ENCODE results near the gene TIMM22. TPM values are rescaled to one million over a fixed set of nuclear protein-coding genes. Genes with fewer than 3 reads are reported as not detected.
A peak's percentile ranks its signal among the peaks of the same experiment; 100 is the strongest.

Gene TIMM22
- polyA plus RNA-seq, 2 of the 4 experiments (the other 2 are of a cell fraction): 15.8 to 21.3 TPM

DNA sequence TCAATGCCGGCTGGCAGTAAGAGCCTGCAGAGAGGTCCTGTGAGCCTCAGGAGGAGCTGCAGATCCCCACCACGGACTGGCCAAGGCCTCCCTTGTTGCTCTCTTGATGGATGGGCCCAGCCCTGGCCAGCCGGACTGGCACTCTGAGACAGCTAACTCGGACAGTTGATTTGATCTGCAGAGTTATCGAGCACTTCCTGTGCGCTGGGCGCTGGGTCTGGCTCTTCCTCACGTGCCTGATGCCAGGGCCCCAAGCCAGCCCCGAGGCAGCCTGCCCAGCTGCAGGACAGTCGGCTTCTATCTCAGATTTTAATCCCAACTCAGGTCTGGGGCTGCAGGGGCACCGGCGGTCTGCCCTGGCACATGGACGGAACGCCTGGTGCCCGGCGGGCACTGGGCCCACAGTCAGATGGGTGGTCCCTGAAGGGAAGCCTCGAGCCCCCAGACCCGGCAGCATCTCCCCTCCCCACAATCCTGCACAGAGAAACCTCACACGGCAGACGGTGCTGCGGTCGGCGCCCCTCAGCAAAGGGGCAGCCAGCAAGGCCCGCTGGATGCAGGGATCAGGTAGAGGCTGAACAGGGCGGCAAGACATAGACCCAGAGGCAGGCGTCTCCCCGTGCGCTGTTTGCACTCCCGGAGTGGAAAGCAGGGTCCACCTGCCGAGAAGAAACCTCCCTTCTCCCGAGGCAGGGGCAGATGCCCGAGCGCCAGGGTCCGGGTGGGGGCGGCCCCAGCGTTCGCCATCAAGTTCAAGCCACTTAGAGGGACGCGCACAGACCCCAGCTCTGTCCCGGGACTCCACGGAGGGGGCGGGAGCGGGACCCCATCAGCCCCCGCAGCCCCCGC, 34.0 kb downstream of the TIMM22 start:
- H3K4me1 ChIP-seq: no peaks in the 10 kb centered on the region
- DNase-seq (ENCODE audit: low read depth in 1 of 2, low spot score in 1 of 2) (no peak), ATAC-seq (peak in 1 of 2 experiments; percentile 14; a peak in 3 of 6 replicates), FAIRE-seq (no peak)
- no peak overlapping the region for H3K4me3 ChIP-seq
- POLR2A ChIA-PET: no interaction called here
- WGBS (ENCODE audit: missing lambda C conversion rate): 92% methylated on average over 40 of the region's 45 CpGs
- CTCF ChIA-PET: interaction anchor here (0.5 to 2.6 kb wide), 3 partner anchors 17 to 55 kb away, joined by 3 to 7 read pairs (median 3); no protein-coding TSS in a partner anchor
- no peak overlapping the region for H3K27ac ChIP-seq
- H3K9me3 ChIP-seq: no peaks in the 10 kb centered on the region
- no peak overlapping the region for H3K4me2 ChIP-seq
- TF ChIP-seq RFX5 (IDR thresholded peaks at IDR 0.05): no peak
- TF ChIP-seq, protein P1, sequence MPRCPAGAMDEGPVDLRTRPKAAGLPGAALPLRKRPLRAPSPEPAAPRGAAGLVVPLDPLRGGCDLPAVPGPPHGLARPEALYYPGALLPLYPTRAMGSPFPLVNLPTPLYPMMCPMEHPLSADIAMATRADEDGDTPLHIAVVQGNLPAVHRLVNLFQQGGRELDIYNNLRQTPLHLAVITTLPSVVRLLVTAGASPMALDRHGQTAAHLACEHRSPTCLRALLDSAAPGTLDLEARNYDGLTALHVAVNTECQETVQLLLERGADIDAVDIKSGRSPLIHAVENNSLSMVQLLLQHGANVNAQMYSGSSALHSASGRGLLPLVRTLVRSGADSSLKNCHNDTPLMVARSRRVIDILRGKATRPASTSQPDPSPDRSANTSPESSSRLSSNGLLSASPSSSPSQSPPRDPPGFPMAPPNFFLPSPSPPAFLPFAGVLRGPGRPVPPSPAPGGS (IDR thresholded peaks at IDR 0.05): no peak
- no peak for TF ChIP-seq NPAS2 (CRISPR knock-in tag; IDR thresholded peaks at IDR 0.05; ENCODE audit: borderline replicate concordance)
- no peak for TF ChIP-seq POLR2A (IDR thresholded peaks at IDR 0.05; ENCODE audit: low read length)
- TF ChIP-seq HDAC2 (IDR thresholded peaks at IDR 0.05): no peak
- no peak for TF ChIP-seq HOXB5 (CRISPR knock-in tag; IDR thresholded peaks at IDR 0.05)
- TF ChIP-seq, protein P2, sequence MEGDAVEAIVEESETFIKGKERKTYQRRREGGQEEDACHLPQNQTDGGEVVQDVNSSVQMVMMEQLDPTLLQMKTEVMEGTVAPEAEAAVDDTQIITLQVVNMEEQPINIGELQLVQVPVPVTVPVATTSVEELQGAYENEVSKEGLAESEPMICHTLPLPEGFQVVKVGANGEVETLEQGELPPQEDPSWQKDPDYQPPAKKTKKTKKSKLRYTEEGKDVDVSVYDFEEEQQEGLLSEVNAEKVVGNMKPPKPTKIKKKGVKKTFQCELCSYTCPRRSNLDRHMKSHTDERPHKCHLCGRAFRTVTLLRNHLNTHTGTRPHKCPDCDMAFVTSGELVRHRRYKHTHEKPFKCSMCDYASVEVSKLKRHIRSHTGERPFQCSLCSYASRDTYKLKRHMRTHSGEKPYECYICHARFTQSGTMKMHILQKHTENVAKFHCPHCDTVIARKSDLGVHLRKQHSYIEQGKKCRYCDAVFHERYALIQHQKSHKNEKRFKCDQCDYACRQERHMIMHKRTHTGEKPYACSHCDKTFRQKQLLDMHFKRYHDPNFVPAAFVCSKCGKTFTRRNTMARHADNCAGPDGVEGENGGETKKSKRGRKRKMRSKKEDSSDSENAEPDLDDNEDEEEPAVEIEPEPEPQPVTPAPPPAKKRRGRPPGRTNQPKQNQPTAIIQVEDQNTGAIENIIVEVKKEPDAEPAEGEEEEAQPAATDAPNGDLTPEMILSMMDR (IDR thresholded peaks at IDR 0.05): no peak

DNA sequence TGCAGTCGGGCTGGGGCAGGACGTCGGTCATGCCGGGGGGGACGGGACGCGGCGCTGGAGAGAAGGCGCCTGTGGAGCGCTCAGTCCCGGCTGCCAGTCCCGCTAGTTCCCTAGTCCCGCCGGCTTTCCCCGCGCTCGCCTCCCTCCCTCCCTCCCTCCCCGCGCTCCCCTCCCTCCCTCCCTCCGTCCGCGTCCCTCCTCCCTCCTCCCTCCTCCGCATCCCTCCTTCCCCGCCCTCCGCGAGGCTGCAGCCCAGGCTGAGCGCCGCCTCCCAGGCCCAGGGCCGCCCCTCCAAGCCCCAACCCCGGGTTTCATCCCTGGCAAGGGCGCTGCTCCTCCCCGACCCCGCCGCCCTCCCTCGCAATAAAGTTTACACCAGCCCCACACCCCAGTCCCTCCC, 34.8 kb downstream of the TIMM22 start:
- TF ChIP-seq EP300 (IDR thresholded peaks at IDR 0.05) (no peak), NFE2L2 (conservative IDR thresholded peaks at IDR 0.05; ENCODE audit: low read length) (no peak)
- TF ChIP-seq, protein P1 (IDR thresholded peaks at IDR 0.05): no peak
- no peak overlapping the region for H3K27ac ChIP-seq
- FAIRE-seq: no peak
- no peak overlapping the region for H3K4me3 ChIP-seq
- POLR2A ChIA-PET: no interaction called here
- CTCF ChIA-PET: interaction anchor here (2.6 kb wide), 1 partner anchor 16 kb away, joined by 7 read pairs; no protein-coding TSS in a partner anchor
- H3K9me3 ChIP-seq: no peaks in the 10 kb centered on the region
- H3K4me1 ChIP-seq: no peaks in the 10 kb centered on the region
- H3K4me2 ChIP-seq: no peak overlapping the region
- ATAC-seq: no peak
- no peak for DNase-seq (ENCODE audit: low read depth in 1 of 2, low spot score in 1 of 2)
- 94% methylated on average over 24 of the region's 35 CpGs for WGBS (ENCODE audit: missing lambda C conversion rate)

DNA sequence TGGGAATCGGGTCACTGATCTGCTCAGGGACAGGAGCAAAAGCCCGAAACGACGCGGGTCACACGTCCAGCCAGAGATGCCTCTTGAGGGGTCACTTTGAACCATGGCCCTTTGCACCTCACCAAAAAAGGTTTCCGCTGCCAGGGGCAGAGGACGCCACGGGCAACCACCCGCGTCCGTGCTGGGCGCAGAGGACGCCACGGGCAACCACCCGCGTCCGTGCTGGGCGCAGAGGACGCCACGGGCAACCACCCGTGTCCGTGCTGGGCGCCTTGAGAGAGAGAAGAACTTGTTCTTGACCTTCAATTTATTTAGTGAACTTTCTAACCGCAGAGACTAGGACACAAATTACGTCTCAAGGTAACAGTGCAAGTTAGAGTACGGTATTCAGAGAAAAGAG, 35.5 kb downstream of the TIMM22 start:
- no peak for ATAC-seq
- TF ChIP-seq KDM1A (IDR thresholded peaks at IDR 0.05; ENCODE audit: low read depth) (no peak), RFX5 (IDR thresholded peaks at IDR 0.05) (no peak), CHD2 (IDR thresholded peaks at IDR 0.05; ENCODE audit: low read length, partially characterized antibody) (no peak), NFE2L2 (conservative IDR thresholded peaks at IDR 0.05; ENCODE audit: low read length) (no peak), POLR2A (IDR thresholded peaks at IDR 0.05; ENCODE audit: low read length) (no peak), FOSB (CRISPR knock-in tag; IDR thresholded peaks at IDR 0.05) (no peak), RCOR1 (IDR thresholded peaks at IDR 0.05; ENCODE audit: low read depth, low read length) (no peak), ESRRA (IDR thresholded peaks at IDR 0.05; ENCODE audit: borderline replicate concordance, low read length) (no peak), CHD4 (IDR thresholded peaks at IDR 0.05; ENCODE audit: borderline replicate concordance) (no peak), HOXA7 (CRISPR knock-in tag; IDR thresholded peaks at IDR 0.05) (no peak), RNF2 (IDR thresholded peaks at IDR 0.05; ENCODE audit: borderline replicate concordance, low read depth) (no peak), CEBPB (IDR thresholded peaks at IDR 0.05) (no peak), KDM5A (IDR thresholded peaks at IDR 0.05) (no peak), NR3C1 (IDR thresholded peaks at IDR 0.05) (no peak)
- TF ChIP-seq, protein P3, sequence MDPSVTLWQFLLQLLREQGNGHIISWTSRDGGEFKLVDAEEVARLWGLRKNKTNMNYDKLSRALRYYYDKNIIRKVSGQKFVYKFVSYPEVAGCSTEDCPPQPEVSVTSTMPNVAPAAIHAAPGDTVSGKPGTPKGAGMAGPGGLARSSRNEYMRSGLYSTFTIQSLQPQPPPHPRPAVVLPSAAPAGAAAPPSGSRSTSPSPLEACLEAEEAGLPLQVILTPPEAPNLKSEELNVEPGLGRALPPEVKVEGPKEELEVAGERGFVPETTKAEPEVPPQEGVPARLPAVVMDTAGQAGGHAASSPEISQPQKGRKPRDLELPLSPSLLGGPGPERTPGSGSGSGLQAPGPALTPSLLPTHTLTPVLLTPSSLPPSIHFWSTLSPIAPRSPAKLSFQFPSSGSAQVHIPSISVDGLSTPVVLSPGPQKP (IDR thresholded peaks at IDR 0.05; ENCODE audit: low read depth, low read length): no peak
- TF ChIP-seq, protein P4, sequence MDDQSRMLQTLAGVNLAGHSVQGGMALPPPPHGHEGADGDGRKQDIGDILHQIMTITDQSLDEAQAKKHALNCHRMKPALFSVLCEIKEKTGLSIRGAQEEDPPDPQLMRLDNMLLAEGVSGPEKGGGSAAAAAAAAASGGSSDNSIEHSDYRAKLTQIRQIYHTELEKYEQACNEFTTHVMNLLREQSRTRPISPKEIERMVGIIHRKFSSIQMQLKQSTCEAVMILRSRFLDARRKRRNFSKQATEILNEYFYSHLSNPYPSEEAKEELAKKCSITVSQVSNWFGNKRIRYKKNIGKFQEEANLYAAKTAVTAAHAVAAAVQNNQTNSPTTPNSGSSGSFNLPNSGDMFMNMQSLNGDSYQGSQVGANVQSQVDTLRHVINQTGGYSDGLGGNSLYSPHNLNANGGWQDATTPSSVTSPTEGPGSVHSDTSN (IDR thresholded peaks at IDR 0.05): no peak
- TF ChIP-seq, protein P5, sequence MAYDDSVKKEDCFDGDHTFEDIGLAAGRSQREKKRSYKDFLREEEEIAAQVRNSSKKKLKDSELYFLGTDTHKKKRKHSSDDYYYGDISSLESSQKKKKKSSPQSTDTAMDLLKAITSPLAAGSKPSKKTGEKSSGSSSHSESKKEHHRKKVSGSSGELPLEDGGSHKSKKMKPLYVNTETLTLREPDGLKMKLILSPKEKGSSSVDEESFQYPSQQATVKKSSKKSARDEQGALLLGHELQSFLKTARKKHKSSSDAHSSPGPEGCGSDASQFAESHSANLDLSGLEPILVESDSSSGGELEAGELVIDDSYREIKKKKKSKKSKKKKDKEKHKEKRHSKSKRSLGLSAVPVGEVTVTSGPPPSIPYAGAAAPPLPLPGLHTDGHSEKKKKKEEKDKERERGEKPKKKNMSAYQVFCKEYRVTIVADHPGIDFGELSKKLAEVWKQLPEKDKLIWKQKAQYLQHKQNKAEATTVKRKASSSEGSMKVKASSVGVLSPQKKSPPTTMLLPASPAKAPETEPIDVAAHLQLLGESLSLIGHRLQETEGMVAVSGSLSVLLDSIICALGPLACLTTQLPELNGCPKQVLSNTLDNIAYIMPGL (CRISPR knock-in tag; IDR thresholded peaks at IDR 0.05; ENCODE audit: borderline replicate concordance): no peak

More for the DNA sequence above, 35.5 kb downstream of the TIMM22 start:
- H3K27ac ChIP-seq: no peak overlapping the region
- H3K9me3 ChIP-seq: no peaks in the 10 kb centered on the region
- WGBS (ENCODE audit: missing lambda C conversion rate): 94% methylated on average over 26 of the region's 27 CpGs
- no peak overlapping the region for H3K4me3 ChIP-seq
- DNase-seq (ENCODE audit: low read depth in 1 of 2, low spot score in 1 of 2) (no peak), FAIRE-seq (no peak)
- H3K4me2 ChIP-seq: no peak overlapping the region
- H3K4me1 ChIP-seq: no peaks in the 10 kb centered on the region
- ChIA-PET CTCF (no interaction called here), POLR2A (no interaction called here)
